Transverse colon (tissue), 4 donors: Measurements from ENCODE around the gene MAN1C1. TPM values are rescaled to one million over a fixed set of nuclear protein-coding genes. Genes with fewer than 3 reads are reported as not detected.
"Not testable (repeated sequence)": the region's sequence is repeated elsewhere in the genome, so short reads cannot be mapped to it uniquely, and the experiment has no call there.

Source experiments
- DNase-seq: peaks from one replicate; pipeline ENCODE4 v3.0.0-alpha.2; 2019
- H3K27ac ChIP-seq, 4 donors: fragments of 200-600 bp; sonication (generic); 2 replicates each; pipeline ENCODE4 v1.5.1; 2016 to 2018; ENCODE audit warnings: inconsistent platforms in 4 of 4
- H3K27me3 ChIP-seq: fragments of 200-600 bp; sonication (generic); 2 replicates; pipeline ENCODE4 v1.5.1; 2017; ENCODE audit warnings: inconsistent platforms
- H3K36me3 ChIP-seq, 4 donors: fragments of 200-600 bp; sonication (generic); 2 replicates each; pipeline ENCODE4 v1.5.1; 2017 to 2019; ENCODE audit warnings: inconsistent platforms in 4 of 4
- H3K4me1 ChIP-seq, 4 donors: fragments of 200-600 bp; sonication (generic); 2 replicates each; pipeline ENCODE4 v1.5.1; 2017 to 2020; ENCODE audit warnings: inconsistent platforms in 4 of 4
- H3K4me3 ChIP-seq, 4 donors: fragments of 200-600 bp; sonication (generic); 1 replicate in 1 of 4; 2 replicates in 3 of 4; pipeline versions ENCODE4 v1.5.1 to v1.6.1; 2017 to 2019; ENCODE audit warnings: inconsistent platforms in 4 of 4
- H3K9me3 ChIP-seq, 2 donors: fragments of 200-600 bp; sonication (generic); 2 replicates each; pipeline ENCODE4 v1.5.1; 2017 to 2019; ENCODE audit warnings: inconsistent platforms in 2 of 2
- CTCF ChIP-seq, 5 experiments: fragments of 200-600 bp in 3 of 5; fragments of 450-650 bp in 2 of 5; sonication (generic) in 3 of 5; IDR thresholded peaks; 1 replicate in 2 of 5; 2 replicates in 3 of 5; pipeline ENCODE4 v1.5.1; 2016 to 2017; ENCODE audit warnings: antibody characterized with exemption in 5 of 5, inconsistent platforms in 3 of 5, mild to moderate bottlenecking in 2 of 5, moderate library complexity in 1 of 5
- EP300 ChIP-seq: sonication (generic); formaldehyde crosslinking; IDR thresholded peaks from one replicate; pipeline ENCODE4 v1.6.1; 2017; ENCODE audit warnings: antibody characterized with exemption, low read depth
- POLR2A ChIP-seq: fragments of 450-650 bp; IDR thresholded peaks from one replicate; pipeline ENCODE4 v1.6.1; 2016; ENCODE audit warnings: antibody characterized with exemption, mild to moderate bottlenecking, moderate library complexity
- POLR2AphosphoS5 ChIP-seq, 3 donors: sonication (generic); formaldehyde crosslinking; IDR thresholded peaks; one replicate each; pipeline ENCODE4 v1.6.1; 2016; ENCODE audit warnings: antibody characterized with exemption in 3 of 3
- WGBS, 2 donors: methylation state at CpG; one replicate each; pipeline ENCODE4 v1.1.5; 2018; ENCODE audit warnings: low coverage in 1 of 2; 5-methylcytosine and 5-hydroxymethylcytosine counted together
- in situ Hi-C, 4 donors: fragments of 200-750 bp; cut with MboI; loops; one replicate each; pipeline versions ENCODE4 v1.15.0 to v1.15.1; 2017; ENCODE audit warnings: low sequenced_read_pairs in 3 of 4, low pct_ligation_motif_present in 1 of 4, low pct_unique_long_range_greater_than_20kb in 1 of 4
- intact Hi-C: fragments of 100-400 bp; cut with DNase I; formaldehyde crosslinking; loops from one replicate; pipeline ENCODE4 v1.15.1; 2023; ENCODE audit warnings: low total_unique reads
- total RNA-seq, 4 donors: library from RNA; depleted of rRNA; stranded (reverse); fragments of >200 nt; gene quantifications; one replicate each; pipeline ENCODE4 v1.1.0, GENCODE V29; 2016

The MAN1C1 gene
- total RNA-seq, 4 donors from 2014 or later = 2.4 to 6.8 (median 4.3) TPM

GRCh38 chr1:25731148-25731547, 114.6 kb downstream of the MAN1C1 start:
- H3K27ac ChIP-seq = no peak overlapping the region
- intact Hi-C loops (no loop called here), in situ Hi-C loops (no loop called here)
- DNase-seq = no peak
- H3K36me3 ChIP-seq = no peaks in the 10 kb centered on the region
- 40 to 82% methylated on average over 1 to 5 of the region's 5 CpGs for WGBS, 2 donors
- TF ChIP-seq CTCF (IDR thresholded peaks at IDR 0.05) (no peak), EP300 (no peak), POLR2A (no peak)
- peaks cover 7 to 39% (median 23%) of the 10 kb centered on the region in 4 donors for H3K4me1 ChIP-seq
- H3K27me3 ChIP-seq = no peaks in the 10 kb centered on the region
- no peak overlapping the region for H3K4me3 ChIP-seq
- H3K9me3 ChIP-seq = no peaks in the 10 kb centered on the region

GRCh38 chr1:25731626-25732370, 115.2 kb downstream of the MAN1C1 start:
- Histone ChIP-seq H3K9me3 (no peaks in the 10 kb centered on the region), H3K27me3 (no peaks in the 10 kb centered on the region), H3K36me3 (no peaks in the 10 kb centered on the region), H3K4me1 (peaks cover 7 to 38% (median 22%) of the 10 kb centered on the region in 4 donors), H3K27ac (no peak overlapping the region), H3K4me3 (no peak overlapping the region)
- WGBS, 2 donors = 82 to 100% methylated on average over 1 to 4 of the region's 4 CpGs
- DNase-seq = no peak
- intact Hi-C loops = no loop called here
- TF ChIP-seq POLR2A = no peak
- TF ChIP-seq POLR2AphosphoS5 (IDR thresholded peaks at IDR 0.05) = no peak
- no peak for TF ChIP-seq EP300
- TF ChIP-seq CTCF (IDR thresholded peaks at IDR 0.05) = no peak
- in situ Hi-C loops = no loop called here

GRCh38 chr1:25732821-25733220, 116.2 kb downstream of the MAN1C1 start:
- intact Hi-C loops (no loop called here), in situ Hi-C loops (no loop called here)
- Histone ChIP-seq H3K36me3 (no peaks in the 10 kb centered on the region), H3K27ac (no peak overlapping the region), H3K4me1 (peaks cover 0 to 28% (median 13%) of the 10 kb centered on the region in 4 donors), H3K9me3 (no peaks in the 10 kb centered on the region), H3K27me3 (no peaks in the 10 kb centered on the region), H3K4me3 (no peak overlapping the region)
- TF ChIP-seq CTCF (IDR thresholded peaks at IDR 0.05) (no peak), EP300 (no peak), POLR2AphosphoS5 (IDR thresholded peaks at IDR 0.05) (no peak), POLR2A (no peak)
- WGBS, 2 donors = 63 to 64% methylated on average over 1 to 4 of the region's 4 CpGs
- DNase-seq = no peak

- Histone ChIP-seq H3K27ac (no peak overlapping the region), H3K4me1 (peaks cover 0 to 23% (median 8%) of the 10 kb centered on the region in 4 donors), H3K27me3 (no peaks in the 10 kb centered on the region), H3K36me3 (no peaks in the 10 kb centered on the region), H3K4me3 (no peak overlapping the region), H3K9me3 (no peaks in the 10 kb centered on the region)
- intact Hi-C loops = no loop called here
- no peak for DNase-seq
- in situ Hi-C loops = no loop called here
- TF ChIP-seq POLR2AphosphoS5 (IDR thresholded peaks at IDR 0.05) (no peak), POLR2A (no peak), EP300 (no peak), CTCF (IDR thresholded peaks at IDR 0.05) (no peak)
- 89 to 92% methylated on average over 6 to 9 of the region's 9 CpGs for WGBS, 2 donors
These were observed 116.7 kb downstream of the MAN1C1 start for GRCh38 chr1:25733271-25733670.

GRCh38 chr1:25734991-25735390, 118.4 kb downstream of the MAN1C1 start:
- H3K27ac ChIP-seq, intact Hi-C loops, H3K27me3 ChIP-seq, H3K4me3 ChIP-seq, in situ Hi-C loops, H3K9me3 ChIP-seq, DNase-seq, H3K36me3 ChIP-seq: not testable (repeated sequence)
- peaks cover 0 to 11% (median 3%) of the 10 kb centered on the region in 4 donors for H3K4me1 ChIP-seq
- WGBS, 2 donors = 87 to 91% methylated on average over 8 to 10 of the region's 10 CpGs
